Subcutaneous adipose tissue (tissue), 4 donors: ENCODE measurements around the gene ZNF503. TPM values are rescaled to one million over a fixed set of nuclear protein-coding genes. Genes with fewer than 3 reads are reported as not detected.

Experiments used
- CTCF ChIP-seq: fragments of 450-650 bp; IDR thresholded peaks from one replicate; pipeline ENCODE4 v1.5.1; 2016; ENCODE audit warnings: low read depth, mild to moderate bottlenecking, control low read depth, antibody characterized with exemption, moderate library complexity
- total RNA-seq, 4 donors: library from RNA; depleted of rRNA; stranded (reverse); fragments of >200 nt; gene quantifications; one replicate each; pipeline ENCODE4 v1.1.0, GENCODE V29; 2016

Gene ZNF503
- total RNA-seq, 4 donors from 2014 or later, result 4.1 to 9.2 (median 7.1) TPM

GRCh38 chr10:75405598-75406461, 4.3 kb upstream of the ZNF503 start:
- no peak for TF ChIP-seq CTCF

GRCh38 chr10:75404815-75405597, 3.4 kb upstream of the ZNF503 start:
- TF ChIP-seq CTCF, result no peak

- no peak for TF ChIP-seq CTCF
These were observed 2.6 kb upstream of the ZNF503 start for GRCh38 chr10:75403939-75404814.

GRCh38 chr10:75403144-75403938, 1.8 kb upstream of the ZNF503 start:
- TF ChIP-seq CTCF, result no peak

- no peak for TF ChIP-seq CTCF
These were observed 1.1 kb upstream of the ZNF503 start for GRCh38 chr10:75402486-75403143.
